Stimulated activated CD4-positive, alpha-beta T cell treated with anti-CD3 and anti-CD28 coated beads, Interleukin-2, amount 100 ng/mL, for 24 hours (primary cell): ENCODE measurements around the gene UBTD1.
"Not testable (repeated sequence)": the region's sequence is repeated elsewhere in the genome, so short reads cannot be mapped to it uniquely, and the experiment has no call there.

Experiments used
- DNase-seq, 2 donors: peaks; one replicate each; pipeline ENCODE4 v3.0.0-alpha.2; 2020

UBTD1 gene

GRCh38 chr10:97540669-97541500 lies 42.2 kb downstream of the UBTD1 start:
- no peak for DNase-seq

GRCh38 chr10:97542169-97543024 lies 43.7 kb downstream of the UBTD1 start:
- DNase-seq = peak; percentile 51 to 53

GRCh38 chr10:97543025-97543546 lies 44.4 kb downstream of the UBTD1 start:
- peak; percentile 67 to 71 for DNase-seq

- DNase-seq = no peak
Observed at GRCh38 chr10:97546456-97547270, 47.9 kb downstream of the UBTD1 start.

GRCh38 chr10:97547271-97547600 lies 48.5 kb downstream of the UBTD1 start:
- no peak for DNase-seq

GRCh38 chr10:97547962-97548361 lies 49.2 kb downstream of the UBTD1 start:
- no peak for DNase-seq

GRCh38 chr10:97548828-97549455 lies 50.2 kb downstream of the UBTD1 start:
- no peak for DNase-seq

GRCh38 chr10:97549587-97550322 lies 51.0 kb downstream of the UBTD1 start:
- no peak for DNase-seq

GRCh38 chr10:97550336-97551149 lies 51.8 kb downstream of the UBTD1 start:
- DNase-seq = no peak

- DNase-seq = no peak
Observed at GRCh38 chr10:97551271-97551670, 52.5 kb downstream of the UBTD1 start.

GRCh38 chr10:97553575-97554031 lies 54.9 kb downstream of the UBTD1 start:
- DNase-seq = peak; percentile 69 to 72

- not testable (repeated sequence) for DNase-seq
Observed at GRCh38 chr10:97554336-97554735, 55.6 kb downstream of the UBTD1 start.

GRCh38 chr10:97555541-97555940 lies 56.8 kb downstream of the UBTD1 start:
- not testable (repeated sequence) for DNase-seq

GRCh38 chr10:97560731-97561381 lies 62.1 kb downstream of the UBTD1 start:
- not testable (repeated sequence) for DNase-seq

- not testable (repeated sequence) for DNase-seq
Observed at GRCh38 chr10:97561386-97562077, 62.8 kb downstream of the UBTD1 start.

- DNase-seq = not testable (repeated sequence)
Observed at GRCh38 chr10:97562329-97562728, 63.6 kb downstream of the UBTD1 start.

- no peak for DNase-seq
Observed at GRCh38 chr10:97563337-97563736, 64.6 kb downstream of the UBTD1 start.

- DNase-seq = no peak
Observed at GRCh38 chr10:97564776-97565175, 66.1 kb downstream of the UBTD1 start.

- no peak for DNase-seq
Observed at GRCh38 chr10:97566336-97566996, 67.7 kb downstream of the UBTD1 start.
